K562 (cell line): ENCODE measurements around the gene GLE1. TPM values are rescaled to one million over a fixed set of nuclear protein-coding genes. Genes with fewer than 3 reads are reported as not detected.

ENCODE experiments used
- CREB5 ChIP-seq: fragments of 250-450 bp; sonication (Bioruptor Pico); IDR thresholded peaks from 2 replicates; pipeline ENCODE4 v1.5.0; 2020; ENCODE audit warnings: mild to moderate bottlenecking
- FOSL1 ChIP-seq: fragments of 200-800 bp; sonication (Bioruptor generic); conservative IDR thresholded peaks from 2 replicates; pipeline ENCODE4 v1.6.1; 2016; ENCODE audit warnings: missing genetic modification characterization, missing compliant biosample characterization
- FOXK1 ChIP-seq: sonication (generic); formaldehyde crosslinking; IDR thresholded peaks from 2 replicates; pipeline ENCODE4 v1.8.0; 2022; ENCODE audit warnings: missing genetic modification reagents, mild to moderate bottlenecking, borderline replicate concordance
- HES1 ChIP-seq: fragments of 450-650 bp; IDR thresholded peaks from 2 replicates; pipeline ENCODE4 v1.6.1; 2016; ENCODE audit warnings: low read depth, mild to moderate bottlenecking, moderate library complexity
- HMGN3 ChIP-seq: IDR thresholded peaks from 2 replicates; pipeline ENCODE4 v1.6.1; 2011; ENCODE audit warnings: borderline replicate concordance, low read depth, mild to moderate bottlenecking, mixed read lengths, low read length; ENCODE audit not compliant: insufficient read length; ENCODE audit errors: extremely low read depth
- MCM5 ChIP-seq: fragments of 450-650 bp; IDR thresholded peaks from 2 replicates; pipeline ENCODE4 v1.6.1; 2016; ENCODE audit warnings: low read depth
- MECOM ChIP-seq: fragments of 250-450 bp; sonication (Bioruptor Pico); IDR thresholded peaks from 2 replicates; pipeline ENCODE4 v1.8.0; 2022; ENCODE audit warnings: inconsistent platforms
- MEF2A ChIP-seq: IDR thresholded peaks from 2 replicates; pipeline ENCODE4 v1.6.1; 2011; ENCODE audit warnings: low read depth, mild to moderate bottlenecking, low read length, moderate library complexity; ENCODE audit not compliant: control insufficient read depth
- MYNN ChIP-seq, 2 experiments: sonication (generic); formaldehyde crosslinking in 1 of 2; IDR thresholded peaks; 2 replicates each; pipeline versions ENCODE4 v1.5.0 to v1.6.1; 2016 to 2020; ENCODE audit warnings: antibody characterized with exemption in 1 of 2, missing genetic modification reagents in 1 of 2
- PRDM10 ChIP-seq: fragments of 450-650 bp; IDR thresholded peaks from 2 replicates; pipeline ENCODE4 v1.6.1; 2018; ENCODE audit not compliant: partially characterized antibody
- PTBP1 ChIP-seq: fragments of 200-400 bp; formaldehyde crosslinking; IDR thresholded peaks from 2 replicates; pipeline ENCODE4 v1.6.1; 2017; ENCODE audit warnings: low read depth, low read length
- PURB ChIP-seq: sonication (generic); formaldehyde crosslinking; IDR thresholded peaks from 2 replicates; pipeline ENCODE4 v1.9.0; 2021; ENCODE audit warnings: low read depth, mild to moderate bottlenecking, missing genetic modification reagents
- SMAD4 ChIP-seq: fragments of 250-450 bp; sonication (Bioruptor Pico); conservative IDR thresholded peaks from 2 replicates; pipeline ENCODE4 v1.8.0; 2021; ENCODE audit warnings: inconsistent platforms, mild to moderate bottlenecking, moderate library complexity
- STAT5A ChIP-seq: IDR thresholded peaks from 2 replicates; pipeline ENCODE4 v1.6.1; 2012; ENCODE audit warnings: low read length, inconsistent platforms, borderline replicate concordance
- USF2 ChIP-seq: sonication (generic); formaldehyde crosslinking; IDR thresholded peaks from 2 replicates; pipeline ENCODE4 v1.5.0; 2020; ENCODE audit warnings: missing genetic modification reagents
- ZFP36 ChIP-seq: fragments of 150-350 bp; IDR thresholded peaks from 2 replicates; pipeline ENCODE4 v1.6.1; 2018; ENCODE audit warnings: low read length, low read depth; ENCODE audit not compliant: partially characterized antibody
- ZNF512 ChIP-seq: IDR thresholded peaks from 2 replicates; pipeline ENCODE4 v1.6.1; 2016; ENCODE audit warnings: missing genetic modification characterization, missing compliant biosample characterization
- ZNF551 ChIP-seq: fragments of 250-450 bp; sonication (Bioruptor Pico); IDR thresholded peaks from 2 replicates; pipeline ENCODE4 v1.5.0; 2021; ENCODE audit warnings: mild to moderate bottlenecking, moderate library complexity
- ZNF766 ChIP-seq: fragments of 200-800 bp; sonication (Bioruptor generic); conservative IDR thresholded peaks from 2 replicates; pipeline ENCODE4 v1.6.1; 2016; ENCODE audit warnings: missing genetic modification characterization, missing compliant biosample characterization
- polyA plus RNA-seq, 8 experiments: library from polyadenylated mRNA; depleted of rRNA in 4 of 8; stranded (reverse) in 5 of 8; unstranded in 3 of 8; fragments of >200 nt; fragmentation: Nextera tagmentation in 2 of 8; fragmentation: Illumina TruSeq in 1 of 8; extraction: Ambion mirVana in 2 of 8; extraction: Trizol in 1 of 8; gene quantifications; 2 replicates each; pipeline versions ENCODE4 v1.2.1 to v1.2.3, GENCODE V29; 2011 to 2014; ENCODE audit warnings: inconsistent platforms in 1 of 8, missing spikeins in 1 of 8
- total RNA-seq, 7 experiments: library from RNA; depleted of rRNA in 6 of 7; stranded (reverse); fragments of >200 nt in 6 of 7; fragmentation: Illumina TruSeq in 2 of 7; extraction: Trizol in 2 of 7; gene quantifications; 2 replicates each; pipeline versions ENCODE4 v1.2.1 to v1.2.3, GENCODE V29; 2011 to 2021; ENCODE audit warnings: low replicate concordance in 1 of 7

Gene GLE1
- total and polyA plus RNA-seq, 9 of the 15 experiments (the other 6 are each of a cell fraction or from before 2014, with no cell fraction given), result 15.9 to 44.8 (median 37.6) TPM

- TF ChIP-seq PRDM10 (peak; percentile 78), MECOM (CRISPR knock-in tag) (no peak), ZFP36 (no peak), SMAD4 (CRISPR knock-in tag) (peak; percentile 80), ZNF551 (CRISPR knock-in tag) (no peak), PURB (no peak), STAT5A (no peak), MEF2A (no peak), PTBP1 (no peak), HMGN3 (peak; percentile 85), HES1 (no peak), FOXK1 (CRISPR knock-in tag) (0 out of 2 replicates have a peak, but pooled peaks have one; percentile 38), USF2 (CRISPR knock-in tag) (peak; percentile 39; the same call in 1 of the 2 replicates), ZNF766 (CRISPR knock-in tag) (no peak), FOSL1 (tag) (0 out of 2 replicates have a peak, but pooled peaks have one; percentile 21), CREB5 (CRISPR knock-in tag) (no peak), MYNN (IDR thresholded peaks at IDR 0.05) (no peak), MYNN (CRISPR knock-in tag; IDR thresholded peaks at IDR 0.05) (no peak), MCM5 (no peak), ZNF512 (no peak)
These were observed 48.5 kb upstream of the GLE1 start, which contains the start of gene ODF2 (continued) for GRCh38 chr9:128455849-128456612.
